DMS53 treated with DMSO at 0.1 percent for 48 hours (cell line): ENCODE results near the gene PRR14.
A peak's percentile ranks its signal among the peaks of the same experiment; 100 is the strongest.
"Not testable (repeated sequence)": the region's sequence is repeated elsewhere in the genome, so short reads cannot be mapped to it uniquely, and the experiment has no call there.

Experiments used
- DNase-seq: peaks from one replicate; lab custom pipeline; 2025; ENCODE audit not compliant: unreplicated experiment; lab: John Stamatoyannopoulos, UW

The PRR14 gene

DNA sequence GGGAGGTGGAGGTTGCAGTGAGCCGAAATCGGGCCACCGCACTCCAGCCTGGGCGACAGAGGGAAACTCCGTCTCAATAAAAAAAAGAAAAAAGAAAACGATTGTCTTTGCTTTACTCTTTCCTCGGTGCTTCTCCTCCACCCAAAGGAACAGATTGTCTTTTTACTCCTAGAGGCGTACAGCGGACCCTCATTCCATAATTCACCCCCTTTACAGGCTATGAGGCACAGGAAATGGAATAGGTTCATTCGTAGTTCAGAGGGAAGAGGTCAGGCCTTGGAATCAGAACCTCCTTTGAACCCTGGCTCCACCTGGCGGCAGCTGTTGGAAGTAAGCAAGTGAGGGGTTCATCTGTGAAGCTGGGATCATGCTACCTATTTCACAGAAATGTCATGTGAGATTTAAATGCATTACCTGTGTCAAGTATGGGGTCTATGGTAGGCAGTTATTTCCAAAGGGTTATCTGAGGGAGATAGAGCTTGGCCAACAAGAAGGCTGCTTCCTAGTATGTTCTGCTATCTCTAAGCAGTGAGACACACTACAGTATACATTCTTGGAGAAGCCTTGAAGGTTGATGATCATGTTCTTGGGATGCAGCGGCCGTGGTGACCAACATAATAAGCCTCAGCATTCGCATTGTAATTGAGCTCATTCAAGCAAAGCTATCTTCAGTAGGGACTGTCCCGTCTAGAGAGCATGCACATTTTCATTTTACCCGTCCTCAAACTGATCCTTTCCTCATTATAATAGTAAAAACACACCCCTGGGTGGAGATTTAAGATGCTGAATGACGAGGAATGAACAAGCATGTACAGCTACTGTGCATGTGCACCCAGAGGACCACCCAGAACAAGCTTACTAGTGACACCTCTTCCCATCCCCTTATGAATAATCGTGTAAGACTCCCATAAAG, 21.9 kb upstream of the PRR14 start:
- peak; percentile 46 for DNase-seq

GRCh38 chr16:30632454-30632853, 18.3 kb upstream of the PRR14 start:
- not testable (repeated sequence) for DNase-seq

DNA sequence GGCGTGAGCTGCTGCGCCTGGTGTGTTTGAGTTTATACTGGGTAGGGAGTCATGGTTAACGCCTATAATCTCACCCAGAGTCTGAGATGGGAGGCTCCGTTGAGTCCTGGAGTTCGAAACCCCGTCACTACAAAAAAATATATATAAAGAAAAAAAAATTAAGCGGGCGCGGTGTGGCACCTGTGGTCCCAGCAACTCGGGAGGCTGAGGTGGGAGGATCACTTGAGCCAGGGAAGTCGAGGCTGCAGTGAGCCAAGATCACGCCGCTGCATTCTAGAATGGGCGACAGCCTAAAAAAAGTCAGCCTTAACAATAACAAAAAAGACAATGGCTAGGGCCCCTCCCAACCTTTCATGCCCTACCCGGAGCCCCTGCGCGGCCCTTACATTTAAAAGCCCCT, 17.2 kb upstream of the PRR14 start:
- no peak for DNase-seq

- DNase-seq = no peak
Observed at GRCh38 chr16:30636599-30636998, 14.2 kb upstream of the PRR14 start.

- DNase-seq = not testable (repeated sequence)
Observed at GRCh38 chr16:30637139-30637538, 13.6 kb upstream of the PRR14 start.

GRCh38 chr16:30637944-30638343, 12.8 kb upstream of the PRR14 start:
- DNase-seq = peak; percentile 30

- no peak for DNase-seq
Observed at GRCh38 chr16:30641378-30641982, 9.3 kb upstream of the PRR14 start.

DNA sequence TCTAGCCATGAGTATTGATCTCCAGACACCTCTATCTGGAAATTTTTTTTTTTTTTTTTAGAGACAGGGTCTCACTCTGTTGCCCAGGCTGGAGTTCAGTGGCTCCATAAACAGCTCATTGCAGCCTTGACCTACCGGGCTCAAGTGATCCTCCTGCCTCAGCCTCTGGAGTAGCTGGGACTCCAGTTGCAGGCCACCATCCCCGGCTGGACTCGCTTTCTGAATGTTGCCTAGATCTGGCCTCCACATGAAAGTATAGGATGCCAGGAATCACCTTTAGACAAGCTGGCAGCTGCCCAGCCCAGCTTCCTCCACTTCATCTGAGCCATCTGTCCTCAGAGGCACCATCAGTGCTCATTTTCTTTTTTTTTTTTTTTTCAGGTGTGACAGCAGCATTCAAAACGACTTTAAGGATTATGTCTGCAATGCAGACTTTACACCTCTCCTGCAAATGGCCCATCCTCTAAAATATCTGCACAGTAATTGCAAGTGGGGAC, 6.4 kb upstream of the PRR14 start:
- DNase-seq = no peak

- DNase-seq = no peak
Observed at GRCh38 chr16:30645727-30646126, 5.0 kb upstream of the PRR14 start.

GRCh38 chr16:30647274-30647571, 3.5 kb upstream of the PRR14 start:
- no peak for DNase-seq

GRCh38 chr16:30649725-30650368, 913 bp upstream of the PRR14 start:
- no peak for DNase-seq

- peak; percentile 30 for DNase-seq
Observed at GRCh38 chr16:30651124-30652004, 604 bp downstream of the PRR14 start.

GRCh38 chr16:30652005-30652296, 1.2 kb downstream of the PRR14 start:
- no peak for DNase-seq

GRCh38 chr16:30652718-30653117, 2.0 kb downstream of the PRR14 start:
- no peak for DNase-seq

DNA sequence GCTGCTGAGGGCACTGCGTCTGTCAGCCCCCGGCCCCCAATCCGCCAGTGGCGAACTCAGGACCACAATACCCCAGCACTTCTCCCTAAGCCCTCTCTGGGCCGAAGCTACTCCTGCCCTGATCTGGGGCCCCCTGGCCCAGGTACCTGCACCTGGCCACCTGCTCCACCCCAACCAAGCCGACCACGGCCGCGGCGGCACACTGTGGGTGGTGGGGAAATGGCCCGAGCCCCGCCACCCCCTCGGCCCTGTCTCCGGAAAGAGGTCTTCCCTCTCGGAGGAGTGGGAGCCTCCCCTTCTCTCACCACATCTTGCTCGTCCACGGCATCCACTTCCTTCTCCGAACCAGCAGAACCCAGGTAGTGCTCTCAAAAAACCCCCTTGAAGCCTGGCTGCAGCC, 4.1 kb downstream of the PRR14 start:
- no peak for DNase-seq

GRCh38 chr16:30655815-30656347, 5.1 kb downstream of the PRR14 start:
- no peak for DNase-seq

GRCh38 chr16:30656388-30656787, 5.6 kb downstream of the PRR14 start:
- DNase-seq = no peak

DNA sequence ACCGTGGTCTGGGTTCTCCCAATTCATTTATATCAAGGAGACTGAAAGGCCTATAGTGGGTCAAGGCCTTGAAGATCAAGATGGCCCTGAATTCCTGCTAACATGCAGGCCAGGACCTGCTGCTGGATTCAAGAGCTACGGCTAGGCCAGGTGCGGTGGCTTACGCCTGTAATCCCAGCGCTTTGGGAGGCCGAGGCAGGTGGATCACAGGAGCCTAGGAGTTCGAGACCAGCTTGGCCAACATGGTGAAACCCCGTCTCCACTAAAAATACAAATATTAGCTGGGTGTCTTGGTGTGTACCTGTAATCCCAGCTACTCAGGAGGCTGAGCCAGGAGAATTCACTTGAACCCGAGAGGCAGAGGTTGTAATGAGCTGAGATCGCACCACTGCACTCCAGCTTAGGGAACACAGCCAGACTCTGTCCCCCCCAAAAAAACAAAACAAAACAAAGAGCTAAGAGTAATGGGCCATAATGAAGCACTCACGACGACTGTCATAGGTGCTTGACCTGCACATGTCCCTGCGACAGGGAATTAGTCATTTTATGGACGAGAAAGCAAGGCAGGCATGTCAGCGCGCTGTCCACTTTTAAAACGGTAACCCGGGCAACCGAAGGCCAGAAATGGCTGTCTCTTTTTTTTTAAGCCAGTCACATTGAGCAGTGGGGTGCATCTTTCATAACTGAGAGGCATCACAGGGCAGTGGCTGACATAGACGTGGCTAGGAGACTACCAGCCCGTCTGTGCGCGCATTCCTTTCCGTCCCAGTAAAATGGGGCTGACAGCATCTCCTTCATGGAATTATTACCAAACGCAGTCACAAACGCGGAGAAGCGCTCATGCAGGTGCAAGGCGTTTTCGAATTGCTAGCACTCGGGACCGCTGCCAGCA, 6.5 kb downstream of the PRR14 start:
- DNase-seq = peak; percentile 68

- peak; percentile 97 for DNase-seq
Observed at GRCh38 chr16:30657866-30658730, 7.3 kb downstream of the PRR14 start, which contains the start of gene FBRS. Gene FBRS, plus strand, starts transcription at chr16:30658431. Its CDS starts 1,088 bp downstream, at chr16:30659519.
